Prostate gland (tissue), 2 donors: ENCODE data around the gene GID8.
A peak's percentile ranks its signal among the peaks of the same experiment; 100 is the strongest.

Experiments used
- POLR2A ChIP-seq: fragments of 450-650 bp; IDR thresholded peaks from one replicate; pipeline ENCODE4 v1.6.1; 2016; ENCODE audit warnings: antibody characterized with exemption, mild to moderate bottlenecking
- POLR2AphosphoS5 ChIP-seq: sonication (generic); formaldehyde crosslinking; IDR thresholded peaks from one replicate; pipeline ENCODE4 v1.6.1; 2017; ENCODE audit warnings: antibody characterized with exemption
- TF ChIP-seq, protein P1 (sequence below), 4 experiments: fragments of 200-600 bp in 2 of 4; fragments of 450-650 bp in 2 of 4; sonication (generic) in 2 of 4; IDR thresholded peaks; 1 replicate in 3 of 4; 2 replicates in 1 of 4; pipeline ENCODE4 v1.5.1; 2016 to 2019; ENCODE audit warnings: antibody characterized with exemption in 4 of 4, mild to moderate bottlenecking in 2 of 4, moderate library complexity in 2 of 4

DNA sequence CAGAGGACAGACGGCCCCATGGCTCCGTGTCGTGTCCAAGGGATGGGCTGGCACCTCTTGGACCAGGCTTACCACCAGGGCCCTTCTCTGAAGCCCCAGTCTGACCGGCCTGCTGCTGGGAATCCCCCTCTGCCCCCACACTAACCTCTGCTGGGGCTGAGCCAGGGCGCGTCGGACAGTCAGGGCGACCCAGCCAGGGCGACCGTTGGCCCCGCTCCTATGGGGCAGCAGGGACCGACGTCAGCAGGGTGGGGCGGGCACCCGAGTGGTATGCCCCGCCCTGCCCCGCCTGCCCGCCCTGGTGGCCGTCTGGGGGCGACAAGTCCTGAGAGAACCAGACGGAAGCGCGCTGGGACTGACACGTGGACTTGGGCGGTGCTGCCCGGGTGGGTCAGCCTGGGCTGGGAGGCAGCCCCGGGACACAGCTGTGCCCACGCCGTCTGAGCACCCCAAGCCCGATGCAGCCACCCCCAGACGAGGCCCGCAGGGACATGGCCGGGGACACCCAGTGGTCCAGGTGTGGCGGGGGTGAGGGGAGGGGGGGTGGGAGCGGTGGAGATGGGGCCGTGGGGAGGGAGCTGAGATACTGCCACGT, 14.5 kb downstream of the GID8 start, which contains the start of gene SLC17A9:
- no peak for TF ChIP-seq POLR2A
- TF ChIP-seq, protein P1, sequence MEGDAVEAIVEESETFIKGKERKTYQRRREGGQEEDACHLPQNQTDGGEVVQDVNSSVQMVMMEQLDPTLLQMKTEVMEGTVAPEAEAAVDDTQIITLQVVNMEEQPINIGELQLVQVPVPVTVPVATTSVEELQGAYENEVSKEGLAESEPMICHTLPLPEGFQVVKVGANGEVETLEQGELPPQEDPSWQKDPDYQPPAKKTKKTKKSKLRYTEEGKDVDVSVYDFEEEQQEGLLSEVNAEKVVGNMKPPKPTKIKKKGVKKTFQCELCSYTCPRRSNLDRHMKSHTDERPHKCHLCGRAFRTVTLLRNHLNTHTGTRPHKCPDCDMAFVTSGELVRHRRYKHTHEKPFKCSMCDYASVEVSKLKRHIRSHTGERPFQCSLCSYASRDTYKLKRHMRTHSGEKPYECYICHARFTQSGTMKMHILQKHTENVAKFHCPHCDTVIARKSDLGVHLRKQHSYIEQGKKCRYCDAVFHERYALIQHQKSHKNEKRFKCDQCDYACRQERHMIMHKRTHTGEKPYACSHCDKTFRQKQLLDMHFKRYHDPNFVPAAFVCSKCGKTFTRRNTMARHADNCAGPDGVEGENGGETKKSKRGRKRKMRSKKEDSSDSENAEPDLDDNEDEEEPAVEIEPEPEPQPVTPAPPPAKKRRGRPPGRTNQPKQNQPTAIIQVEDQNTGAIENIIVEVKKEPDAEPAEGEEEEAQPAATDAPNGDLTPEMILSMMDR (IDR thresholded peaks at IDR 0.05), result peak in 1 of 4 experiments; percentile 20
- no peak for TF ChIP-seq POLR2AphosphoS5
